Measurements from ENCODE around the gene MDC1.
"Not testable (repeated sequence)": the region's sequence is repeated elsewhere in the genome, so short reads cannot be mapped to it uniquely, and the experiment has no call there.

Gene MDC1

GRCh38 chr6:30759575-30760239 lies 42.6 kb upstream of the MDC1 start:
- H3K9ac ChIP-seq (ENCODE audit: low read depth in 1 of 2, low read length in 2 of 2): no peak overlapping the region
- H3K27me3 ChIP-seq (ENCODE audit: control insufficient read depth in 2 of 2, insufficient read depth in 2 of 2, low read length in 2 of 2): no peaks in the 10 kb centered on the region
- no peaks in the 10 kb centered on the region for H3K9me3 ChIP-seq (ENCODE audit: control insufficient read depth in 2 of 2, low read length in 2 of 2)
- H3K36me3 ChIP-seq (ENCODE audit: control insufficient read depth in 2 of 2, insufficient read depth in 2 of 2, low read length in 2 of 2): no peaks in the 10 kb centered on the region
- H3K27ac ChIP-seq (ENCODE audit: low read depth in 2 of 2, low read length in 2 of 2): peak overlapping the region in 1 of 2 donors; percentile 13
- no peak overlapping the region for H3K4me3 ChIP-seq (ENCODE audit: low read length in 2 of 2)
- H3K4me1 ChIP-seq (ENCODE audit: control insufficient read depth in 2 of 2, insufficient read depth in 2 of 2, low read length in 2 of 2): peaks cover 7 to 12% of the 10 kb centered on the region in 2 donors

DNA sequence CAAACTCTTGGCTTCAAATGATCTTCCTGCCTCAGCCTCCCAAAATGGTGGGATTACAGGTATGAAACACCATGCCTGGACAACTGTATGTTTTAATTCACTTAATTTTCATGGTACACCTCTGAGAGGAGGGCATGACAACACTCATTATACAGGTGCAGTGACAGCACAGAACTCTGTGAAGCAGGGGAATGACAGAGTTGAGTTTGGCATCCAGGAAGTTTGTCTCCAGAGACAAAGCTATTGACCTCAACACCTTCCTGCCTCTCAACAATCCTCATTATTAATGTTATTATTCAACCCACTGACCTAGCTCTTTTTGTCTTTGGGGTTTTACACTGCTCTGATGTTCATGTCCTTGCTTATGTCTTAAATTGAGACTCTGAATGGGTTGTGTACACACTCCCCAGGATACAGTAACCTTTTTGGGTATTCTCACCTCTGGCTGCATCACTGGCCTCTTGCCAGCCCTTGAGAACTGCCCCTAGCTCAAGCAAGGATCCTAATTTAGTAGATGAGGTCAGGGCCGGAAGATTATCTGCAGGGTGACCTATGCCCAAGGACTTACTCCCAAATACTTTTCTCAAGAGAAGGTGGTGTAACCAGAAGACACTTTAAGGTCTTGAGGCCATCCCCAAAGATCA lies 40.3 kb upstream of the MDC1 start:
- no peak overlapping the region for H3K9ac ChIP-seq (ENCODE audit: low read depth in 1 of 2, low read length in 2 of 2)
- H3K4me1 ChIP-seq (ENCODE audit: control insufficient read depth in 2 of 2, insufficient read depth in 2 of 2, low read length in 2 of 2): peaks cover 0 to 2% of the 10 kb centered on the region in 2 donors
- no peaks in the 10 kb centered on the region for H3K27me3 ChIP-seq (ENCODE audit: control insufficient read depth in 2 of 2, insufficient read depth in 2 of 2, low read length in 2 of 2)
- no peaks in the 10 kb centered on the region for H3K36me3 ChIP-seq (ENCODE audit: control insufficient read depth in 2 of 2, insufficient read depth in 2 of 2, low read length in 2 of 2)
- H3K27ac ChIP-seq (ENCODE audit: low read depth in 2 of 2, low read length in 2 of 2): no peak overlapping the region
- H3K9me3 ChIP-seq (ENCODE audit: control insufficient read depth in 2 of 2, low read length in 2 of 2): no peaks in the 10 kb centered on the region
- no peak overlapping the region for H3K4me3 ChIP-seq (ENCODE audit: low read length in 2 of 2)

DNA sequence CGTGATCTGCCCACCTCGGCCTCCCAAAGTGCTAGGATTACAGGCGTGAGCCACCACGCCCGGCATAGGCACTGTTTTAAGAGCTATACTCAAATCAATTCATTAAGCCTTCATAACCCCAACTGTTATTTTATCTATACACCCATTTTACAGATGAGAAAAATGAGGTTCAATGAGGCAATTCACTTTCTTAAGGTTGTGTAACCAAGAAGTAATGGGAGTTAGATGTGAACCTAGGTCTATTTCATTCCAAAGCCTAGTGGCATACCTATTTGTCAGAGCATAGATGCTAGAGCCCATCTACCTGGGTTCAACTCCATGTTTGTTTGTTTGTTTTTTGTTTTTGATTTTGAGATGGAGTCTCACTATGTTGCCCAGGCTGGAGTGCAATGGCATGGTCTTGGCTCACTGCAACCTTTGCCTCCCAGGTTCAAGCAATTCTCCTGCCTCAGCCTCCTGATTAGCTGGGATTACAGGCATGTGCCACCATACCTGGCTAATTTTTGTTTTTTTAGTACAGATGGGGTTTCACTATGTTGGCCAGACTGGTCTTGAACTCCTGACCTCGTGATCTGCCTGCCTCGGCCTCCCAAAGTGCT lies 39.4 kb upstream of the MDC1 start:
- H3K27ac ChIP-seq (ENCODE audit: low read depth in 2 of 2, low read length in 2 of 2); H3K27me3 ChIP-seq (ENCODE audit: control insufficient read depth in 2 of 2, insufficient read depth in 2 of 2, low read length in 2 of 2); H3K36me3 ChIP-seq (ENCODE audit: control insufficient read depth in 2 of 2, insufficient read depth in 2 of 2, low read length in 2 of 2); H3K4me3 ChIP-seq (ENCODE audit: low read length in 2 of 2); H3K9ac ChIP-seq (ENCODE audit: low read depth in 1 of 2, low read length in 2 of 2); H3K4me1 ChIP-seq (ENCODE audit: control insufficient read depth in 2 of 2, insufficient read depth in 2 of 2, low read length in 2 of 2); H3K9me3 ChIP-seq (ENCODE audit: control insufficient read depth in 2 of 2, low read length in 2 of 2): not testable (repeated sequence)

DNA sequence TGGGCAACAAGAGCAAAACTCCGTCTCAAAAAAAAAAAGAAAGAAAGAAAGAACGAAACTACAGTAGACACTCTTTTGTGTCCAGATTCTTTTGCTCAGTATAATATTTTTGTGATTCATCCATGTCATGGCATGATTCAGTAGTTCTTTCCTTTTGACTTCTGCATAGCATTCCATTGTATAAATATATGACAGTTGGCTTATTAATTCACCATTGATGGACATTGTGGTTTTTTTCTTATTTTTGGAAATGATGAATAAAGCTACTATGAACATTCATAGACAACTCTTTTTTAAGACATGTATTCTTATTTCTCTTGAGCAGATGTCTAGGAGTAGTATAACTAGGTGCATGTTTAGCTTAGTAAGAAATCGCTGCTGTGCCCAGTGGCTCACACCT lies 37.5 kb upstream of the MDC1 start:
- Histone ChIP-seq H3K4me3 (ENCODE audit: low read length in 2 of 2) (no peak overlapping the region), H3K9me3 (ENCODE audit: control insufficient read depth in 2 of 2, low read length in 2 of 2) (no peaks in the 10 kb centered on the region), H3K27ac (ENCODE audit: low read depth in 2 of 2, low read length in 2 of 2) (no peak overlapping the region), H3K36me3 (ENCODE audit: control insufficient read depth in 2 of 2, insufficient read depth in 2 of 2, low read length in 2 of 2) (no peaks in the 10 kb centered on the region), H3K9ac (ENCODE audit: low read depth in 1 of 2, low read length in 2 of 2) (no peak overlapping the region), H3K27me3 (ENCODE audit: control insufficient read depth in 2 of 2, insufficient read depth in 2 of 2, low read length in 2 of 2) (no peaks in the 10 kb centered on the region), H3K4me1 (ENCODE audit: control insufficient read depth in 2 of 2, insufficient read depth in 2 of 2, low read length in 2 of 2) (peaks cover 12 to 14% of the 10 kb centered on the region in 2 donors)

DNA sequence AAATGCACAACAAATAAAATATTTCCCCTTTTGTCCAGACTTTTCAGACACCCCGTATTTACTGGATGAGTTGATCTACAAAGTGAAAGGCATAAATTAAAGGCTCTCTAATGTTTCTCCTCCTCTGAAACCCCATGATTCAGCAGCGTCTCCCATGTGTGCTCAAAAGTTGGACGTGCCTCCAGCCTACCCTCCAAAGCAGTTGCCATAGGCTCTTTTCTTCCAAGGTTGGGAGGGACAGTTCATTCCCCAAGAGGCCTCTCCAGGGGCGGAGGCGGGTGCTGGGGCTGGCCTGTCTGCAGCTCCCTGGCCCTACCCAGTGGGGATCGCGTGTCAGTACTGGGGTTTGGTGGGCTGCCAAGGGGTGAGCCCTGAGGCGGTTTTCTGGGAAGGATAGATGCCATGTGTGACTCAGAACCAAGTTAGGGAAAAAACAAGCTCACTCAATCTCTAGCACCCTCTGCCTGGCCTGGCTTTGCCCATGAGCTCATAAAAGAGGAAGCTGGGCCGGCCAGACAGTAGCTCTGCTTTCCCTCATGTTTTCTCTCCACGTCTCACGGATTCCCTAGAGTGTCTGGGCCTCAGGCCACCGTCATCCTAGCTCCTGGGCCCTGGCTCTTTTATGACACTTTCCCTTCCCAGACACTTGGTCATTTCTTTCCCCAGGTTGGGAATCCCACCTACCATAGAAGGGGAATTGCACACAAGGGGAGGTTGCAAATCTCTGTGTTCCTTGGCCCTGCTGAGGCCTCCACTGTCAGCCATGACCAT lies 35.3 kb upstream of the MDC1 start:
- peak overlapping the region; percentile 48 to 63 for H3K27ac ChIP-seq (ENCODE audit: low read depth in 2 of 2, low read length in 2 of 2)
- H3K4me1 ChIP-seq (ENCODE audit: control insufficient read depth in 2 of 2, insufficient read depth in 2 of 2, low read length in 2 of 2): peaks cover 25 to 36% of the 10 kb centered on the region in 2 donors
- no peak overlapping the region for H3K9ac ChIP-seq (ENCODE audit: low read depth in 1 of 2, low read length in 2 of 2)
- H3K9me3 ChIP-seq (ENCODE audit: control insufficient read depth in 2 of 2, low read length in 2 of 2): no peaks in the 10 kb centered on the region
- no peaks in the 10 kb centered on the region for H3K36me3 ChIP-seq (ENCODE audit: control insufficient read depth in 2 of 2, insufficient read depth in 2 of 2, low read length in 2 of 2)
- no peaks in the 10 kb centered on the region for H3K27me3 ChIP-seq (ENCODE audit: control insufficient read depth in 2 of 2, insufficient read depth in 2 of 2, low read length in 2 of 2)
- no peak overlapping the region for H3K4me3 ChIP-seq (ENCODE audit: low read length in 2 of 2)

DNA sequence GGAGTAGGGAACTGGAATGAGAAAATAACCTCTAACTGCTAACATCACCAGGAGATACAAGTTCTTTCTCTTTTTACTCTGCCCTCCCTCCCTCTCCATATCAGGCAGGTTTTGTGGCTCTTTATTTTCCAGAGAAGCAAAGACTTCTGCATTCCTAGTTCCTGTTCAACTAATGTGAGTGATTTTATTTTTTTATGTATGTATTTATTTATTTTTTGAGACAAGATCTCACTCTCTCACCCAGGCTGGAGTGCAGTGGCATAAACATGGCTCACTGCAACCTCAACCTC lies 33.2 kb upstream of the MDC1 start:
- H3K36me3 ChIP-seq (ENCODE audit: control insufficient read depth in 2 of 2, insufficient read depth in 2 of 2, low read length in 2 of 2): no peaks in the 10 kb centered on the region
- H3K9me3 ChIP-seq (ENCODE audit: control insufficient read depth in 2 of 2, low read length in 2 of 2): no peaks in the 10 kb centered on the region
- H3K27ac ChIP-seq (ENCODE audit: low read depth in 2 of 2, low read length in 2 of 2): peak overlapping the region; percentile 76 to 91
- no peaks in the 10 kb centered on the region for H3K27me3 ChIP-seq (ENCODE audit: control insufficient read depth in 2 of 2, insufficient read depth in 2 of 2, low read length in 2 of 2)
- H3K9ac ChIP-seq (ENCODE audit: low read depth in 1 of 2, low read length in 2 of 2): peak overlapping the region in 1 of 2 donors; percentile 30
- H3K4me1 ChIP-seq (ENCODE audit: control insufficient read depth in 2 of 2, insufficient read depth in 2 of 2, low read length in 2 of 2): peaks cover 29 to 44% of the 10 kb centered on the region in 2 donors
- H3K4me3 ChIP-seq (ENCODE audit: low read length in 2 of 2): no peak overlapping the region

GRCh38 chr6:30749554-30750378 lies 32.7 kb upstream of the MDC1 start:
- Histone ChIP-seq H3K4me3 (ENCODE audit: low read length in 2 of 2) (peak overlapping the region in 1 of 2 donors; percentile 26), H3K36me3 (ENCODE audit: control insufficient read depth in 2 of 2, insufficient read depth in 2 of 2, low read length in 2 of 2) (no peaks in the 10 kb centered on the region), H3K27me3 (ENCODE audit: control insufficient read depth in 2 of 2, insufficient read depth in 2 of 2, low read length in 2 of 2) (no peaks in the 10 kb centered on the region), H3K9ac (ENCODE audit: low read depth in 1 of 2, low read length in 2 of 2) (peak overlapping the region; percentile 30 to 35), H3K4me1 (ENCODE audit: control insufficient read depth in 2 of 2, insufficient read depth in 2 of 2, low read length in 2 of 2) (peaks cover 34 to 50% of the 10 kb centered on the region in 2 donors), H3K9me3 (ENCODE audit: control insufficient read depth in 2 of 2, low read length in 2 of 2) (no peaks in the 10 kb centered on the region), H3K27ac (ENCODE audit: low read depth in 2 of 2, low read length in 2 of 2) (peak overlapping the region; percentile 76 to 91)

GRCh38 chr6:30748851-30749540 lies 31.9 kb upstream of the MDC1 start:
- Histone ChIP-seq H3K36me3 (ENCODE audit: control insufficient read depth in 2 of 2, insufficient read depth in 2 of 2, low read length in 2 of 2) (no peaks in the 10 kb centered on the region), H3K4me1 (ENCODE audit: control insufficient read depth in 2 of 2, insufficient read depth in 2 of 2, low read length in 2 of 2) (peaks cover 34 to 53% of the 10 kb centered on the region in 2 donors), H3K4me3 (ENCODE audit: low read length in 2 of 2) (peak overlapping the region in 1 of 2 donors; percentile 22), H3K27ac (ENCODE audit: low read depth in 2 of 2, low read length in 2 of 2) (peak overlapping the region; percentile 76 to 91), H3K9ac (ENCODE audit: low read depth in 1 of 2, low read length in 2 of 2) (peak overlapping the region; percentile 30 to 35), H3K9me3 (ENCODE audit: control insufficient read depth in 2 of 2, low read length in 2 of 2) (no peaks in the 10 kb centered on the region), H3K27me3 (ENCODE audit: control insufficient read depth in 2 of 2, insufficient read depth in 2 of 2, low read length in 2 of 2) (no peaks in the 10 kb centered on the region)
